ENCODE data around the gene RCOR2. TPM values are rescaled to one million over a fixed set of nuclear protein-coding genes. Genes with fewer than 3 reads are reported as not detected.

Gene RCOR2
- polyA plus RNA-seq, 4 donors = 10.5 to 14.5 (median 11.6) TPM

Other genes starting within 250 kb of the RCOR2 start
- 10 to 100 TPM; 17.3 to 34.6 (median 21.8) TPM for gene ATL3, start 245.8 kb downstream of the RCOR2 start, polyA plus RNA-seq (ENCODE audit: insufficient read length in 4 of 4)
- 100 to 1,000 TPM; 122 to 198 (median 183) TPM for gene RTN3, start 235.7 kb downstream of the RCOR2 start, polyA plus RNA-seq (ENCODE audit: insufficient read length in 4 of 4)
- 10 to 100 TPM; 41.2 to 64.7 (median 47.7) TPM for gene ZFTA, start 148.4 kb downstream of the RCOR2 start, polyA plus RNA-seq (ENCODE audit: insufficient read length in 4 of 4)
- 10 to 100 TPM; 26.7 to 43.9 (median 27.1) TPM for gene SPINDOC, start 103.7 kb downstream of the RCOR2 start, polyA plus RNA-seq (ENCODE audit: insufficient read length in 4 of 4)
- 10 to 100 TPM; 25.7 to 41.3 (median 36.5) TPM for gene MARK2, start 78.1 kb downstream of the RCOR2 start, polyA plus RNA-seq (ENCODE audit: insufficient read length in 4 of 4)
- gene NAA40, start 21.8 kb upstream of the RCOR2 start, polyA plus RNA-seq (ENCODE audit: insufficient read length in 4 of 4) = 10 to 100 TPM; 19.3 to 39.8 (median 32.1) TPM
- gene COX8A, start 57.5 kb upstream of the RCOR2 start, polyA plus RNA-seq (ENCODE audit: insufficient read length in 4 of 4) = 100 to 1,000 TPM; 150 to 327 (median 212) TPM
- gene OTUB1, start 69.3 kb upstream of the RCOR2 start, polyA plus RNA-seq (ENCODE audit: insufficient read length in 4 of 4) = 100 to 1,000 TPM in 2 of 4 donors, 10 to 100 TPM in 2; 67.1 to 112 (median 101) TPM
- 1 to 10 TPM; 2.1 to 5.5 (median 3.5) TPM for gene FLRT1, start 118.8 kb upstream of the RCOR2 start, polyA plus RNA-seq (ENCODE audit: insufficient read length in 4 of 4)
- gene MACROD1, start 248.9 kb upstream of the RCOR2 start, polyA plus RNA-seq (ENCODE audit: insufficient read length in 4 of 4) = 10 to 100 TPM; 14.9 to 17.8 (median 15.3) TPM

All from left renal pelvis (tissue), 4 donors.